Heart left ventricle (tissue), 13 donors: ENCODE measurements around the gene SETD1A.

Source experiments
- CTCF ChIP-seq, 12 donors: fragments of 200-600 bp; sonication (generic) in 4 of 12; IDR thresholded peaks; one replicate each; pipeline versions ENCODE4 v1.5.0 to v1.8.0; 2018 to 2022; ENCODE audit warnings: antibody characterized with exemption in 12 of 12, mild to moderate bottlenecking in 5 of 12
- POLR2A ChIP-seq, 2 donors: fragments of 450-650 bp; IDR thresholded peaks; one replicate each; pipeline ENCODE4 v1.6.1; 2017; ENCODE audit warnings: antibody characterized with exemption in 2 of 2, mild to moderate bottlenecking in 2 of 2, moderate library complexity in 2 of 2
- donor health status: ischemic (EF 13 %, LVEDD 7.1; RV severe dilation, severe dysfunction).
- donor health status: DM: no; HTN: yes; CAD: no.
- donor health status: DM: no; HTN: no; CAD: no.
- donor health status: ischemic (EF 25% LVEDD 6.9; RV normal size, moderate dysfunction).
- donor health status: ischemic (EF 25% LVEDD 5.7; RV mildly dilated, moderate dysfunction).
- donor health status: ischemic (EF 35%, LVEDD 5.7; RV mildly dilated, moderate dysfunction).
- donor health status: nonischemic (EF 11% LVEDD 7.7; RV severe dilation, severe dysfunction).
- donor health status: DM: yes; HTN: yes; CAD: no.
- donor health status: PGD.
- donor health status: ischemic (EF 29% LVEDD 5.4; RV normal size, mild dysfunction).
- donor health status: nonischemic (EF 23%, LVEDD 6.1; RV moderate dilation, normal function).

DNA sequence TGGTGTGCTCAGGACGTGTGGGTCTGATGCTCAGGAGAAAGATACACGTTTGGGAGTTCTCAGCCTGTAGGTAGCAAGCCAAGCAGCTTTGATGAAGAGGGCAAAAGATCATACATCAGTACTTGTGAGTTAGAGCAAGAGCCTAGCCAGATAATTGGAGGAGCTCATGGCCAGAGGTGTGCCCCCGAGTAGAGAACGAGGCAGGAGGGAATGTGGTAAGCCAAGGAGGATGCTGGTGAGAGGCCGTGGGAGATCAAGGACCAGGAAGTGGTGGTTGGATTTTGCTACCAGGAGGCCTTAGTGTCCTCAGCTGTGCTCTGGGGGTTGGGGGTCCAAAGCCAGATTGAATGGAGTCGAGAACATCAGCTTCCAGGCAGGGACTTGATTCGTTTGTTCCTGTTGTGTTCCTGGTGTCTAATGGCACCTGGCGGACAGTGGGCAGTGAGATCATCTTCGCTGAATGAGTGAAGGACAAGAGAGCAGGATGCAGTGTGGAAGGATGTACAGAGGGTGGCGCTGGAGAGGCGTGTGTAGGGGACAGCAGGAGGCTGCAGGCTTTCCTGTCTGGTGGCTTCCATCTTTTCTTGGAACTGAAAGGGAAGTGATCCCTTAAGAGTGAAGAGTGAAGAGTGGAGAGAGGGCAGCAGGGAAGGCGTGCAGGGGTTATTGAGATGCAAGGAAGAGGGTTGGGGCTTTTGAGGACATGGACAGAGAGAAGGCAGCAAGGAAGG is 22.6 kb upstream of the SETD1A start:
- TF ChIP-seq CTCF (IDR thresholded peaks at IDR 0.05) (peak in 11 of 12 donors; percentile 13 to 57 (median 45)), POLR2A (IDR thresholded peaks at IDR 0.05) (no peak)
